ENCODE results near the gene ADORA1.

ADORA1 gene

GRCh38 chr1:203161703-203162102, 34.2 kb downstream of the ADORA1 start:
- DNase-seq: no peak

GRCh38 chr1:203162403-203162802, 34.9 kb downstream of the ADORA1 start:
- DNase-seq: no peak

- DNase-seq: no peak
Measured at GRCh38 chr1:203163891-203164635, 36.5 kb downstream of the ADORA1 start.

- DNase-seq: no peak
Measured at GRCh38 chr1:203165101-203165799, 37.7 kb downstream of the ADORA1 start.

- no peak for DNase-seq
Measured at GRCh38 chr1:203165800-203166161, 38.3 kb downstream of the ADORA1 start.

- no peak for DNase-seq
Measured at GRCh38 chr1:203166192-203166940, 38.8 kb downstream of the ADORA1 start.

GRCh38 chr1:203167026-203167912, 39.7 kb downstream of the ADORA1 start:
- no peak for DNase-seq

GRCh38 chr1:203167913-203168200, 40.3 kb downstream of the ADORA1 start:
- DNase-seq: no peak

- no peak for DNase-seq
Measured at GRCh38 chr1:203168256-203168786, 40.8 kb downstream of the ADORA1 start.

- DNase-seq: no peak
Measured at GRCh38 chr1:203168991-203169390, 41.5 kb downstream of the ADORA1 start.

- no peak for DNase-seq
Measured at GRCh38 chr1:203169770-203170520, 42.4 kb downstream of the ADORA1 start.

GRCh38 chr1:203170625-203171330, 43.3 kb downstream of the ADORA1 start:
- no peak for DNase-seq

GRCh38 chr1:203171341-203172183, 44.0 kb downstream of the ADORA1 start:
- DNase-seq: no peak

GRCh38 chr1:203172184-203173010, 44.9 kb downstream of the ADORA1 start:
- peak in 4 of 6 experiments; percentile 6 to 34 (median 10) for DNase-seq

- DNase-seq: no peak
Measured at GRCh38 chr1:203173011-203173555, 45.6 kb downstream of the ADORA1 start.

- DNase-seq: no peak
Measured at GRCh38 chr1:203173566-203173965, 46.0 kb downstream of the ADORA1 start.

- DNase-seq: no peak
Measured at GRCh38 chr1:203174324-203174985, 46.9 kb downstream of the ADORA1 start.

GRCh38 chr1:203175237-203175826, 47.8 kb downstream of the ADORA1 start, which contains the start of gene MYBPH:
Gene MYBPH (minus strand): TSS chr1:203175826. CDS start chr1:203175755, 71 bp downstream.
- no peak for DNase-seq
